ENCODE measurements around the gene CAMK2D.

- TF ChIP-seq CTCF (conservative IDR thresholded peaks at IDR 0.05; ENCODE audit: low read depth in 2 of 2) (no peak), ETS1 (IDR thresholded peaks at IDR 0.05) (no peak), CREB1 (CRISPR knock-in tag; IDR thresholded peaks at IDR 0.05; ENCODE audit: low read depth) (no peak), POLR2AphosphoS5 (IDR thresholded peaks at IDR 0.05; ENCODE audit: low read depth) (no peak), EZH2 (IDR thresholded peaks at IDR 0.05; ENCODE audit: low read depth, unreplicated experiment) (no peak), EZH2phosphoT487 (IDR thresholded peaks at IDR 0.05; ENCODE audit: unreplicated experiment) (no peak), REST (IDR thresholded peaks at IDR 0.05; ENCODE audit: unreplicated experiment) (no peak), STAT1 (IDR thresholded peaks at IDR 0.05; ENCODE audit: unreplicated experiment) (no peak)
Measured at GRCh38 chr4:113760795-113761619, 531 bp downstream of the CAMK2D start.
